Astrocyte of the cerebellum (primary cell): Measurements from ENCODE around the gene PCDHA4.
"Not testable (repeated sequence)": the region's sequence is repeated elsewhere in the genome, so short reads cannot be mapped to it uniquely, and the experiment has no call there.

Experiments
- DNase-seq: peaks from one replicate; pipeline ENCODE4 v3.0.0-alpha.2; 2011; ENCODE audit warnings: low read depth
- H3K4me3 ChIP-seq: 2 replicates; pipeline ENCODE4 v1.5.1; 2011; ENCODE audit warnings: mild to moderate bottlenecking, low read depth, low read length, moderate library complexity
- in situ Hi-C: cut with HindIII; loops from 2 replicates; pipeline ENCODE4 v1.10.0; 2017; ENCODE audit warnings: low sequenced_read_pairs
- TF ChIP-seq, protein P1 (sequence below): IDR thresholded peaks from 2 replicates; pipeline ENCODE4 v1.5.1; 2012; ENCODE audit warnings: low read length, low read depth, moderate library complexity, mild to moderate bottlenecking; ENCODE audit errors: missing control alignments

The PCDHA4 gene

DNA sequence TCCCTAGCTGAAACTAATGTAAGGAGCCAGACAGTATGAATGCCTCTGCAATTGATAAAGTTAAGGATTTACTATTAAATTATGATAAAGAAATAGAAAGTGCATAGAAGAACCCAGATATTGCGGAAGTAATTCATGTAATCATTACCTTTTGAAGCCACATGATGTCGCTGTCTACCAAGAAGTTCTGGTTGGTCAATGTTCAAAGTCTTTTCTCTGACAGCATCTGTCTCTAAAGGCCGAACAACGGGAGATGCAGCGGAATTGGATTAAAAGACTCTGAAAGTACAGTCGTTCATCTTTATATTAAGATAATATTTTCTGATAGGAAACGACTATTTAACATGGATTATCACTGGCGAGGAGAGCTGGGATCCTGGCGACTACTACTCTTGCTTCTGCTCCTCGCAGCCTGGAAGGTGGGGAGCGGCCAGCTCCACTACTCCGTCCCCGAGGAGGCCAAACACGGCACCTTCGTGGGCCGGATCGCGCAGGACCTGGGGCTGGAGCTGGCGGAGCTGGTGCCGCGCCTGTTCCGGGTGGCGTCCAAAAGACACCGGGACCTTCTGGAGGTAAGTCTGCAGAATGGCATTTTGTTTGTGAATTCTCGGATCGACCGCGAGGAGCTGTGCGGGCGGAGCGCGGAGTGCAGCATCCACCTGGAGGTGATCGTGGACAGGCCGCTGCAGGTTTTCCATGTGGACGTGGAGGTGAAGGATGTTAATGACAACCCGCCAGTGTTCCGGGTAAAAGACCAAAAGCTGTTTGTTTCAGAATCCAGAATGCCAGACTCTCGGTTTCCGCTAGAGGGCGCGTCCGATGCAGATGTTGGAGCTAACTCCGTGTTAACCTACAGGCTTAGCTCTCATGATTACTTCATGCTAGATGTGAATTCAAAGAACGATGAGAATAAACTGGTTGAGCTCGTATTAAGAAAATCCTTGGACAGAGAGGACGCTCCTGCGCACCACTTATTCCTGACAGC lies 34.4 kb downstream of the PCDHA4 start, which contains the start of gene PCDHA8:
PCDHA8 (plus strand) TSS at position 210 of the 985 bp plus-strand sequence; CDS start at position 345, 135 bp downstream.
- TF ChIP-seq, protein P1, sequence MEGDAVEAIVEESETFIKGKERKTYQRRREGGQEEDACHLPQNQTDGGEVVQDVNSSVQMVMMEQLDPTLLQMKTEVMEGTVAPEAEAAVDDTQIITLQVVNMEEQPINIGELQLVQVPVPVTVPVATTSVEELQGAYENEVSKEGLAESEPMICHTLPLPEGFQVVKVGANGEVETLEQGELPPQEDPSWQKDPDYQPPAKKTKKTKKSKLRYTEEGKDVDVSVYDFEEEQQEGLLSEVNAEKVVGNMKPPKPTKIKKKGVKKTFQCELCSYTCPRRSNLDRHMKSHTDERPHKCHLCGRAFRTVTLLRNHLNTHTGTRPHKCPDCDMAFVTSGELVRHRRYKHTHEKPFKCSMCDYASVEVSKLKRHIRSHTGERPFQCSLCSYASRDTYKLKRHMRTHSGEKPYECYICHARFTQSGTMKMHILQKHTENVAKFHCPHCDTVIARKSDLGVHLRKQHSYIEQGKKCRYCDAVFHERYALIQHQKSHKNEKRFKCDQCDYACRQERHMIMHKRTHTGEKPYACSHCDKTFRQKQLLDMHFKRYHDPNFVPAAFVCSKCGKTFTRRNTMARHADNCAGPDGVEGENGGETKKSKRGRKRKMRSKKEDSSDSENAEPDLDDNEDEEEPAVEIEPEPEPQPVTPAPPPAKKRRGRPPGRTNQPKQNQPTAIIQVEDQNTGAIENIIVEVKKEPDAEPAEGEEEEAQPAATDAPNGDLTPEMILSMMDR, result no peak
- in situ Hi-C loops, result no loop called here
- no peak for DNase-seq
- no peak within 1 kb of the TSS for H3K4me3 ChIP-seq

DNA sequence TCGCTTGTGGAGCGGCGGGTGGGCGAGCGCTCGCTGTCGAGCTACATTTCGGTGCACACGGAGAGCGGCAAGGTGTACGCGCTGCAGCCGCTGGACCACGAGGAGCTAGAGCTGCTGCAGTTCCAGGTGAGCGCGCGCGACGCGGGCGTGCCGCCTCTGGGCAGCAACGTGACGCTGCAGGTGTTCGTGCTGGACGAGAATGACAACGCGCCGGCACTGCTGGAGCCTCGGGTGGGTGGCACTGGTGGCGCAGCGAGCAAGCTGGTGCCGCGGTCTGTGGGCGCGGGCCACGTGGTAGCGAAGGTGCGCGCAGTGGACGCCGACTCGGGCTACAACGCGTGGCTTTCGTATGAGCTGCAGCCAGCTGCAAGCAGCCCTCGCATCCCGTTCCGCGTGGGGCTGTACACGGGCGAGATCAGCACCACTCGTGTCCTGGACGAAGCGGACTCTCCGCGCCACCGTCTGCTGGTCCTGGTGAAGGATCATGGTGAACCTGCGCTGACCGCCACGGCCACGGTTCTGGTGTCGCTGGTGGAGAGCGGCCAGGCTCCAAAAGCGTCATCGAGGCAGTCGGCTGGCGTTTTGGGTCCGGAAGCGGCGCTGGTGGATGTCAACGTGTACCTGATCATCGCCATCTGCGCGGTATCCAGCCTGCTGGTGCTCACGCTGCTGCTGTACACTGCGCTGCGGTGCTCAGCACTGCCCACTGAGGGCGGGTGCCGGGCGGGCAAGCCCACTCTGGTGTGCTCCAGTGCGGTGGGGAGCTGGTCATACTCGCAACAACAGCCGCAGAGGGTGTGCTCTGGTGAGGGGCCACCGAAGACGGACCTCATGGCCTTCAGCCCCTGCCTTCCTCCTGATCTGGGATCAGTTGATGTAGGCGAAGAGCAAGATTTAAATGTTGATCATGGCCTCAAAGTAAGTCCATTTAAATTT lies 36.2 kb downstream of the PCDHA4 start:
- no peak overlapping the region for H3K4me3 ChIP-seq
- in situ Hi-C loops, result no loop called here
- no peak for DNase-seq
- TF ChIP-seq, protein P1, result no peak

DNA sequence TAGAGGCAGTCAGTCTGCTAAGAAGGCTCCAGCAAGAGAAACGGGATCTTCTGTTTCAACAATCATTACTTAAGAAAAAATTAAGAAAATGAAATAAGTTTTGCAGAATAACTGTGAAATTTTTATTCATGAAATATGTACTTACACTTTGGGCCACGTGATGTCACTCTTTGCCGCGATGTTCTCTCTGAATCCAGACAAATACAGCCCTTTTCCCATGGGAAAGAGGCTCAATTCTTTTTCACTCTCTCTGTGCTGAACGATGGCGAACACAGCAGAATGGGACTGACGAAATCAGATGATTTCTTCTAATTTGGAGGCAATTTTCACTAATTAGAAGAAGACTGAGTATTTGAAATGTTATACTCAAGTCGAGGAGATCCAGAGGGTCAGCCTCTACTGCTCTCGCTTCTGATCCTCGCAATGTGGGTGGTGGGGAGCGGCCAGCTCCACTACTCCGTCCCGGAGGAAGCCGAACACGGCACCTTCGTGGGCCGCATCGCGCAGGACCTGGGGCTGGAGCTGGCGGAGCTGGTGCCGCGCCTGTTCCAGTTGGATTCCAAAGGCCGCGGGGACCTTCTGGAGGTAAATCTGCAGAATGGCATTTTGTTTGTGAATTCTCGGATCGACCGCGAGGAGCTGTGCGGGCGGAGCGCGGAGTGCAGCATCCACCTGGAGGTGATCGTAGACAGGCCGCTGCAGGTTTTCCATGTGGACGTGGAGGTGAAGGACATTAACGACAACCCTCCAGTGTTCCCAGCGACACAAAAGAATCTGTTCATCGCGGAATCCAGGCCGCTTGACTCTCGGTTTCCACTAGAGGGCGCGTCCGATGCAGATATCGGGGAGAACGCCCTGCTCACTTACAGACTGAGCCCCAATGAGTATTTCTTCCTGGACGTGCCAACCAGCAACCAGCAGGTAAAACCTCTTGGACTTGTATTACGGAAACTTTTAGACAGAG lies 41.6 kb downstream of the PCDHA4 start, which contains the start of gene PCDHA9:
PCDHA9 (plus strand) TSS at position 244 of the 964 bp plus-strand sequence; CDS start at position 358, 114 bp downstream.
- H3K4me3 ChIP-seq, DNase-seq, in situ Hi-C loops: not testable (repeated sequence)

DNA sequence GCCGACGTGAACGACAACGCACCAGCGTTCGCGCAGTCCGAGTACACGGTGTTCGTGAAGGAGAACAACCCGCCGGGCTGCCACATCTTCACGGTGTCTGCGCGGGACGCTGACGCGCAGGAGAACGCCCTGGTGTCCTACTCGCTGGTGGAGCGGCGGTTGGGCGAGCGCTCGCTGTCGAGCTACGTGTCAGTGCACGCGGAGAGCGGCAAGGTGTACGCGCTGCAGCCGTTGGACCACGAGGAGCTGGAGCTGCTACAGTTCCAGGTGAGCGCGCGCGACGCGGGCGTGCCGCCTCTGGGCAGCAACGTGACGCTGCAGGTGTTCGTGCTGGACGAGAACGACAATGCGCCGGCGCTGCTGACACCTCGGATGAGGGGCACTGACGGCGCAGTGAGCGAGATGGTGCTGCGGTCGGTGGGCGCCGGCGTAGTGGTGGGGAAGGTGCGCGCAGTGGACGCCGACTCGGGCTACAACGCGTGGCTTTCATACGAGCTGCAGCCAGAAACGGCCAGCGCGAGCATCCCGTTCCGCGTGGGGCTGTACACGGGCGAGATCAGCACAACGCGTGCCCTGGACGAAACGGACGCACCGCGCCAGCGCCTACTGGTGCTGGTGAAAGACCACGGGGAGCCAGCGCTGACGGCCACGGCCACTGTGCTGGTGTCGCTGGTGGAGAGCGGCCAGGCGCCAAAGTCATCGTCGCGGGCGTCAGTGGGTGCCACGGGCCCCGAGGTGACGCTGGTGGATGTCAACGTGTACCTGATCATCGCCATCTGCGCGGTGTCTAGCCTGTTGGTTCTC lies 43.2 kb downstream of the PCDHA4 start:
- H3K4me3 ChIP-seq, in situ Hi-C loops, DNase-seq: not testable (repeated sequence)

DNA sequence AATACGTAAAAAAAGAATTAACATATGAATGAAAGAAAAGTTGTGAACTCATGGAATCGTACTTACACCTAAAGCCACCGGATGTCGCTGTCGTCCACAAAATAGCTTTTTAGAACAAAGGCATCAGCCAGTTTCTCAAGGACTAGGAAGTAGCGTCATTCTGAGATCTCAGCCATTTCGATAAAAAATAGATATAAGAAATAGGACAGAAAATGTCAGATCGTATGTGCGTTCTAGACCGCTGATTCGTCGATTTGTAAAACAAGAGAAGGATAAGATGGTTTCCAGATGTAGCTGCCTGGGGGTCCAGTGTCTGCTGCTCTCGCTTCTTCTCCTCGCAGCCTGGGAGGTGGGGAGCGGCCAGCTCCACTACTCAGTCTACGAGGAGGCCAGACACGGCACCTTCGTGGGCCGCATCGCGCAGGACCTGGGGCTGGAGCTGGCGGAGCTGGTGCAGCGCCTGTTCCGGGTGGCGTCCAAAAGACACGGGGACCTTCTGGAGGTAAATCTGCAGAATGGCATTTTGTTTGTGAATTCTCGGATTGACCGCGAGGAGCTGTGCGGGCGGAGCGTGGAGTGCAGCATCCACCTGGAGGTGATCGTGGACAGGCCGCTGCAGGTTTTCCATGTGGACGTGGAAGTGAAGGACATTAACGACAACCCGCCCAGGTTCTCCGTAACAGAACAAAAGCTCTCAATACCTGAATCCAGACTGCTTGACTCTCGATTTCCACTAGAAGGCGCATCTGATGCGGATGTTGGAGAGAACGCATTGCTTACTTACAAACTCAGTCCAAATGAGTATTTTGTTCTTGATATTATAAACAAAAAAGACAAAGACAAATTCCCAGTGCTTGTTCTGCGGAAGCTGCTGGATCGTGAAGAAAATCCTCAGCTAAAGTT lies 49.2 kb downstream of the PCDHA4 start, which contains the start of gene PCDHA10:
PCDHA10 (plus strand) TSS at position 126 of the 903 bp plus-strand sequence; CDS start at position 278, 152 bp downstream.
- in situ Hi-C loops, result no loop called here
- TF ChIP-seq, protein P1, result no peak
- no peak within 1 kb of the TSS for H3K4me3 ChIP-seq
- no peak for DNase-seq
